HCT116 (cell line): Measurements from ENCODE around the gene FZR1. TPM values are rescaled to one million over a fixed set of nuclear protein-coding genes. Genes with fewer than 3 reads are reported as not detected.

Experiments used
- ATAC-seq: fragments of 200-7000 bp; cut with Tn5 transposase; 2 replicates; pipeline ENCODE4 v1.9.1; 2020; ENCODE audit warnings: mild to moderate bottlenecking, moderate library complexity
- BruUV-seq: library from RNA; stranded (reverse); fragments of 400-500 nt; replicated peaks from 2 replicates; lab custom pipeline; 2021; lab: Mats Ljungman, UMichigan
- CTCF ChIA-PET: fragments of 300-600 bp; sonication (Branson Sonifier 250); formaldehyde crosslinking; loops from one replicate; lab custom pipeline; 2021; ENCODE audit warnings: antibody characterized with exemption; lab: Charles Lee
- POLR2A ChIA-PET: fragments of 300-600, 350-600 bp; sonication (Branson Sonifier 250); formaldehyde crosslinking; loops from one replicate; lab custom pipeline; 2021; ENCODE audit warnings: antibody characterized with exemption; lab: Charles Lee
- RAD21 ChIA-PET, 2 experiments: fragments of 300-600 bp; sonication (Branson Sonifier 250); formaldehyde crosslinking; loops; one replicate each; lab custom pipeline; 2023; ENCODE audit warnings: low total read pairs in 2 of 2; ENCODE audit not compliant: uncharacterized antibody in 2 of 2, unreplicated experiment in 2 of 2, low non-redundant PET in 1 of 2; lab: Charles Lee
- DNase-seq: peaks from one replicate; pipeline ENCODE4 v3.0.0-alpha.2; 2010; ENCODE audit warnings: low read depth, low spot score
- H2AFZ ChIP-seq: fragments of 200-600 bp; shearing (Covaris generic), sonication (generic); 2 replicates; pipeline ENCODE4 v1.6.1; 2017; ENCODE audit warnings: low read depth, mixed run types, mixed read lengths, antibody characterized with exemption, low read length; ENCODE audit not compliant: poor library complexity, severe bottlenecking
- H3K27ac ChIP-seq: 2 replicates; pipeline ENCODE4 v1.5.1; 2012; ENCODE audit warnings: low read depth, low read length
- H3K27me3 ChIP-seq: fragments of 200-600 bp; sonication (generic); 2 replicates; pipeline ENCODE4 v1.6.1; 2016; ENCODE audit warnings: mixed run types, low read length, mixed read lengths; ENCODE audit not compliant: insufficient read depth
- H3K36me3 ChIP-seq, 2 experiments: fragments of 200-500 bp in 1 of 2; fragments of 200-600 bp in 1 of 2; sonication (Bioruptor generic) in 1 of 2; sonication (generic) in 1 of 2; 2 replicates each; pipeline versions ENCODE4 v1.5.1 to v1.6.1; 2014 to 2016; ENCODE audit warnings: low read length in 2 of 2, inconsistent platforms in 1 of 2, mixed read lengths in 1 of 2, mixed run types in 1 of 2; ENCODE audit not compliant: insufficient read depth in 2 of 2, control insufficient read depth in 1 of 2
- H3K4me1 ChIP-seq, 2 experiments: fragments of 200-600 bp in 1 of 2; sonication (generic) in 1 of 2; 2 replicates each; pipeline versions ENCODE4 v1.5.1 to v1.6.1; 2012 to 2017; ENCODE audit warnings: low read length in 2 of 2, inconsistent platforms in 1 of 2, mild to moderate bottlenecking in 1 of 2, mixed read lengths in 1 of 2, mixed run types in 1 of 2, moderate library complexity in 1 of 2; ENCODE audit not compliant: insufficient read depth in 2 of 2, control insufficient read depth in 1 of 2
- H3K4me2 ChIP-seq: fragments of 200-600 bp; sonication (generic); 2 replicates; pipeline ENCODE4 v1.6.1; 2017; ENCODE audit warnings: mixed run types, low read length, mixed read lengths
- H3K4me3 ChIP-seq, 2 experiments: fragments of 200-600 bp in 1 of 2; sonication (generic) in 1 of 2; replicated peaks in 1 of 2; 2 replicates each; pipeline ENCODE4 v1.5.1; 2011 to 2016; ENCODE audit warnings: low read length in 2 of 2, control low read depth in 1 of 2, low read depth in 1 of 2, mild to moderate bottlenecking in 1 of 2, mixed read lengths in 1 of 2, mixed run types in 1 of 2
- H3K79me2 ChIP-seq: fragments of 200-600 bp; sonication (generic); 2 replicates; pipeline ENCODE4 v1.6.1; 2017; ENCODE audit warnings: mild to moderate bottlenecking, mixed run types, low read length, moderate library complexity, mixed read lengths; ENCODE audit not compliant: insufficient read depth
- H3K9ac ChIP-seq: fragments of 200-600 bp; sonication (generic); 2 replicates; pipeline ENCODE4 v1.6.1; 2016; ENCODE audit warnings: low read length, mixed read lengths
- H3K9me2 ChIP-seq: fragments of 200-600 bp; sonication (generic), shearing (Covaris generic); 2 replicates; pipeline ENCODE4 v1.6.1; 2017; ENCODE audit warnings: mixed run types, mild to moderate bottlenecking, moderate library complexity; ENCODE audit not compliant: insufficient read depth
- H3K9me3 ChIP-seq, 2 experiments: fragments of 200-500 bp in 1 of 2; fragments of 200-600 bp in 1 of 2; sonication (Bioruptor generic) in 1 of 2; sonication (generic) in 1 of 2; 2 replicates each; pipeline ENCODE4 v1.6.1; 2014 to 2017; ENCODE audit warnings: low read length in 2 of 2, mixed read lengths in 2 of 2, inconsistent platforms in 1 of 2, low read depth in 1 of 2, mild to moderate bottlenecking in 1 of 2, mixed run types in 1 of 2, moderate library complexity in 1 of 2; ENCODE audit not compliant: control insufficient read depth in 1 of 2, insufficient read depth in 1 of 2
- H4K20me1 ChIP-seq: fragments of 200-600 bp; sonication (generic), shearing (Covaris generic); 2 replicates; pipeline ENCODE4 v1.6.1; 2017; ENCODE audit warnings: mixed run types, mild to moderate bottlenecking, moderate library complexity; ENCODE audit not compliant: insufficient read depth
- CBX3 ChIP-seq: IDR thresholded peaks from 2 replicates; pipeline ENCODE4 v1.6.1; 2012; ENCODE audit warnings: low read depth
- ELF1 ChIP-seq: IDR thresholded peaks from 2 replicates; pipeline ENCODE4 v1.6.1; 2012; ENCODE audit warnings: low read depth, borderline replicate concordance
- EZH2 ChIP-seq: fragments of 200-600 bp; sonication (generic); IDR thresholded peaks from 2 replicates; pipeline ENCODE4 v1.6.1; 2017; ENCODE audit warnings: antibody characterized with exemption, mixed run types
- JUND ChIP-seq: IDR thresholded peaks from 2 replicates; pipeline ENCODE4 v1.6.1; 2012
- POLR2A ChIP-seq: IDR thresholded peaks from 2 replicates; pipeline ENCODE4 v1.7.0; 2011; ENCODE audit warnings: borderline replicate concordance; ENCODE audit not compliant: insufficient read depth, insufficient read length; ENCODE audit errors: extremely low read depth
- POLR2AphosphoS5 ChIP-seq: IDR thresholded peaks from 2 replicates; pipeline ENCODE4 v1.6.1; 2011; ENCODE audit warnings: mild to moderate bottlenecking, low read depth, low read length, moderate library complexity
- SIN3A ChIP-seq: IDR thresholded peaks from 2 replicates; pipeline ENCODE4 v1.6.1; 2012; ENCODE audit warnings: low read depth
- SP1 ChIP-seq: IDR thresholded peaks from 2 replicates; pipeline ENCODE4 v1.6.1; 2012; ENCODE audit warnings: low read depth
- intact Hi-C: fragments of 100-400 bp; cut with micrococcal nuclease; formaldehyde crosslinking; loops from 2 replicates; pipeline ENCODE4 v1.10.0; 2022
- total RNA-seq: library from RNA; stranded (reverse); gene quantifications from one replicate; pipeline ENCODE4 v1.2.1, GENCODE V29; 2021; ENCODE audit not compliant: unreplicated experiment
- TF ChIP-seq, protein P1 (sequence below), 3 experiments: fragments of 200-600 bp in 1 of 3; sonication (generic) in 1 of 3; IDR thresholded peaks in 2 of 3; conservative IDR thresholded peaks in 1 of 3; 2 replicates each; pipeline ENCODE4 v1.5.1; 2012 to 2017; ENCODE audit warnings: low read depth in 2 of 3, low read length in 2 of 3, antibody characterized with exemption in 1 of 3, borderline replicate concordance in 1 of 3, control low read depth in 1 of 3, mild to moderate bottlenecking in 1 of 3, mixed read lengths in 1 of 3, mixed run types in 1 of 3, moderate library complexity in 1 of 3; ENCODE audit not compliant: insufficient read depth in 1 of 3
- TF ChIP-seq, protein P2 (sequence below): IDR thresholded peaks from 2 replicates; pipeline ENCODE4 v1.6.1; 2012; ENCODE audit warnings: low read depth

FZR1 gene
- total RNA-seq, 1 experiment from 2014 or later = 60.3 TPM

DNA sequence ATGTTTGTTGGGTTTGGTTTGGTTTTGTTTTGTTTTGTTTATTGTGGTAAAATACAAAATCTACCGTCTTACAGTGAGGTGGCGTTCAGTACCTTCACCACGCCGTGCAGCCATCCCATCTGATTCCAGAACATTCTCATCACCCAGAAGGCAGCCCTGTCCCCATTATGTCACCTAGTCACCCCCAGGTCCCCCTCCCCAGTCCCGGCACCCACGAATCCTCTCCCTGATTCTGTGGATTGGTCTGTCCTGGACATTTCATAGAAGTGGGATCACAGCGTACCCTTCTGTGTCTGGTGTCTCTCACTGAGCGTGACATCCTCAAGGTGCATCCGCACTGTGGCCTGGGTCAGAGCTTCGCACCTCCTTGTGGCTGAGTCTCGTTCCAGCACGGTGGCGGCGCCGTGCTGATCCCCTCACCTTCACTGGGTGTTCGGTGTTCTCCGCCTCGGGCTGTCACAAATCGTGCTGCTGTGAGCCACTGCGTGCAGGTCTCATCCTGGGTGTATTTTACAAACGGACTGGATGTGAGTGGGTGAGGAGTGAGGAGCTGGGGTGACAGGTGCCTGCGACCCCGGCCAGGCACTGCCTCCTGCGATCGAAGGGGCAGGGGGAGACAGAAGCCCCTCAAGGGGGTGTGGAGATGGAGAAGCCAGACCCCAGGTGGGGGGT is 32.3 kb downstream of the FZR1 start:
- Histone ChIP-seq H3K79me2 (no peaks in the 10 kb centered on the region), H3K27ac (peak overlapping the region; percentile 34), H3K4me3 (no peak overlapping the region), H4K20me1 (no peaks in the 10 kb centered on the region), H3K4me2 (peak overlapping the region; percentile 28), H3K36me3 (peaks cover 2 to 10% of the 10 kb centered on the region in 2 experiments; a peak in 2 of 4 replicates), H3K4me1 (peaks cover 3 to 22% of the 10 kb centered on the region in 2 experiments; a peak in 3 of 4 replicates), H3K9ac (no peak overlapping the region), H3K27me3 (no peaks in the 10 kb centered on the region), H3K9me3 (no peaks in the 10 kb centered on the region), H3K9me2 (no peaks in the 10 kb centered on the region), H2AFZ (no peak overlapping the region)
- RAD21 ChIA-PET = no interaction called here
- TF ChIP-seq SIN3A (no peak), JUND (0 out of 2 replicates have a peak, but pooled peaks have one; percentile 7), POLR2A (peak; percentile 30), ELF1 (no peak), POLR2AphosphoS5 (peak; percentile 14; the same call in 1 of the 2 replicates), EZH2 (no peak), CBX3 (no peak), SP1 (no peak)
- TF ChIP-seq, protein P1, sequence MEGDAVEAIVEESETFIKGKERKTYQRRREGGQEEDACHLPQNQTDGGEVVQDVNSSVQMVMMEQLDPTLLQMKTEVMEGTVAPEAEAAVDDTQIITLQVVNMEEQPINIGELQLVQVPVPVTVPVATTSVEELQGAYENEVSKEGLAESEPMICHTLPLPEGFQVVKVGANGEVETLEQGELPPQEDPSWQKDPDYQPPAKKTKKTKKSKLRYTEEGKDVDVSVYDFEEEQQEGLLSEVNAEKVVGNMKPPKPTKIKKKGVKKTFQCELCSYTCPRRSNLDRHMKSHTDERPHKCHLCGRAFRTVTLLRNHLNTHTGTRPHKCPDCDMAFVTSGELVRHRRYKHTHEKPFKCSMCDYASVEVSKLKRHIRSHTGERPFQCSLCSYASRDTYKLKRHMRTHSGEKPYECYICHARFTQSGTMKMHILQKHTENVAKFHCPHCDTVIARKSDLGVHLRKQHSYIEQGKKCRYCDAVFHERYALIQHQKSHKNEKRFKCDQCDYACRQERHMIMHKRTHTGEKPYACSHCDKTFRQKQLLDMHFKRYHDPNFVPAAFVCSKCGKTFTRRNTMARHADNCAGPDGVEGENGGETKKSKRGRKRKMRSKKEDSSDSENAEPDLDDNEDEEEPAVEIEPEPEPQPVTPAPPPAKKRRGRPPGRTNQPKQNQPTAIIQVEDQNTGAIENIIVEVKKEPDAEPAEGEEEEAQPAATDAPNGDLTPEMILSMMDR (IDR thresholded peaks at IDR 0.05 in 2 of 3, conservative IDR thresholded peaks at IDR 0.05 in 1 of 3; ENCODE audit: borderline replicate concordance in 1 of 3, insufficient read depth in 1 of 3, low read depth in 2 of 3, low read length in 2 of 3) = peak in 1 of 3 experiments; percentile 17; a peak in 1 of 6 replicates
- TF ChIP-seq, protein P2, sequence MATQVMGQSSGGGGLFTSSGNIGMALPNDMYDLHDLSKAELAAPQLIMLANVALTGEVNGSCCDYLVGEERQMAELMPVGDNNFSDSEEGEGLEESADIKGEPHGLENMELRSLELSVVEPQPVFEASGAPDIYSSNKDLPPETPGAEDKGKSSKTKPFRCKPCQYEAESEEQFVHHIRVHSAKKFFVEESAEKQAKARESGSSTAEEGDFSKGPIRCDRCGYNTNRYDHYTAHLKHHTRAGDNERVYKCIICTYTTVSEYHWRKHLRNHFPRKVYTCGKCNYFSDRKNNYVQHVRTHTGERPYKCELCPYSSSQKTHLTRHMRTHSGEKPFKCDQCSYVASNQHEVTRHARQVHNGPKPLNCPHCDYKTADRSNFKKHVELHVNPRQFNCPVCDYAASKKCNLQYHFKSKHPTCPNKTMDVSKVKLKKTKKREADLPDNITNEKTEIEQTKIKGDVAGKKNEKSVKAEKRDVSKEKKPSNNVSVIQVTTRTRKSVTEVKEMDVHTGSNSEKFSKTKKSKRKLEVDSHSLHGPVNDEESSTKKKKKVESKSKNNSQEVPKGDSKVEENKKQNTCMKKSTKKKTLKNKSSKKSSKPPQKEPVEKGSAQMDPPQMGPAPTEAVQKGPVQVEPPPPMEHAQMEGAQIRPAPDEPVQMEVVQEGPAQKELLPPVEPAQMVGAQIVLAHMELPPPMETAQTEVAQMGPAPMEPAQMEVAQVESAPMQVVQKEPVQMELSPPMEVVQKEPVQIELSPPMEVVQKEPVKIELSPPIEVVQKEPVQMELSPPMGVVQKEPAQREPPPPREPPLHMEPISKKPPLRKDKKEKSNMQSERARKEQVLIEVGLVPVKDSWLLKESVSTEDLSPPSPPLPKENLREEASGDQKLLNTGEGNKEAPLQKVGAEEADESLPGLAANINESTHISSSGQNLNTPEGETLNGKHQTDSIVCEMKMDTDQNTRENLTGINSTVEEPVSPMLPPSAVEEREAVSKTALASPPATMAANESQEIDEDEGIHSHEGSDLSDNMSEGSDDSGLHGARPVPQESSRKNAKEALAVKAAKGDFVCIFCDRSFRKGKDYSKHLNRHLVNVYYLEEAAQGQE = no peak
- DNase-seq = no peak
- intact Hi-C loops = no loop called here
- POLR2A ChIA-PET = interaction anchor here (0.8 kb wide), 1 partner anchor 38 kb away, joined by 3 read pairs; no protein-coding TSS in a partner anchor
- BruUV-seq = no TSS peak
- CTCF ChIA-PET = no interaction called here
- peak; percentile 37 for ATAC-seq
